Activated naive CD8-positive, alpha-beta T cell treated with anti-CD3 and anti-CD28 coated beads, Interleukin-2, amount 50 U/mL, for 24 hours (primary cell): Measurements from ENCODE around the gene BMP7.
"Not testable (repeated sequence)": the region's sequence is repeated elsewhere in the genome, so short reads cannot be mapped to it uniquely, and the experiment has no call there.

Source experiments
- ATAC-seq: fragments of 150-1000 bp; cut with Tn5 transposase; one replicate; pipeline ENCODE4 v1.10.0; 2021
- DNase-seq: peaks from one replicate; pipeline ENCODE4 v3.0.0; 2021
- H3K27ac Mint-ChIP-seq: one replicate; pipeline ENCODE4 v1.8.0; 2021; ENCODE audit warnings: mild to moderate bottlenecking, mixed read lengths
- H3K27me3 Mint-ChIP-seq: one replicate; pipeline ENCODE4 v1.8.0; 2021; ENCODE audit warnings: mixed read lengths
- H3K36me3 Mint-ChIP-seq: one replicate; pipeline ENCODE4 v1.8.0; 2021; ENCODE audit warnings: low read depth, mixed read lengths
- H3K4me1 Mint-ChIP-seq: one replicate; pipeline ENCODE4 v1.8.0; 2021; ENCODE audit warnings: mixed read lengths
- H3K4me3 Mint-ChIP-seq: one replicate; pipeline ENCODE4 v1.8.0; 2021; ENCODE audit warnings: mild to moderate bottlenecking, moderate library complexity, mixed read lengths
- H3K9me3 Mint-ChIP-seq: one replicate; pipeline ENCODE4 v1.8.0; 2021; ENCODE audit warnings: mixed read lengths

Gene BMP7

DNA sequence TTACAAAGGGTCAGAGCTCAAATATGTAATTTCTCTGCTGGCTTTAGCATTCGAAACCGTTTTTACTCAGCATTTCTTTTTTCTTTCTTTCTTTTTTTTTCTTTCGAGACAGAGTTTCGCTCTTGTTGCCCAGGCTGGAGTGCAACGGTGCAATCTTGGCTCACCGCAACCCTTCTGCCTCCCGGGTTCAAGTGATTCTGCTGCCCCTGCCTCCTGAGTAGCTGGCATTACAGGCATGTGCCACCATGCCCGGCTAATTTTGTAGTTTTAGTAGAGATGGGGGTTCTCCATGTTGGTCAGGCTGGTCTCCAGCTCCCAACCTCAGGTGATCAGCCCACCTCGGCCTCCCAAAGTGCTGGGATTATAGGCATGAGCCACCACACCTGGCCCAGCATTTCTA lies 108.7 kb downstream of the BMP7 start:
- H3K9me3 Mint-ChIP-seq, H3K4me1 Mint-ChIP-seq, H3K36me3 Mint-ChIP-seq, DNase-seq, H3K27ac Mint-ChIP-seq, H3K4me3 Mint-ChIP-seq, ATAC-seq, H3K27me3 Mint-ChIP-seq: not testable (repeated sequence)

DNA sequence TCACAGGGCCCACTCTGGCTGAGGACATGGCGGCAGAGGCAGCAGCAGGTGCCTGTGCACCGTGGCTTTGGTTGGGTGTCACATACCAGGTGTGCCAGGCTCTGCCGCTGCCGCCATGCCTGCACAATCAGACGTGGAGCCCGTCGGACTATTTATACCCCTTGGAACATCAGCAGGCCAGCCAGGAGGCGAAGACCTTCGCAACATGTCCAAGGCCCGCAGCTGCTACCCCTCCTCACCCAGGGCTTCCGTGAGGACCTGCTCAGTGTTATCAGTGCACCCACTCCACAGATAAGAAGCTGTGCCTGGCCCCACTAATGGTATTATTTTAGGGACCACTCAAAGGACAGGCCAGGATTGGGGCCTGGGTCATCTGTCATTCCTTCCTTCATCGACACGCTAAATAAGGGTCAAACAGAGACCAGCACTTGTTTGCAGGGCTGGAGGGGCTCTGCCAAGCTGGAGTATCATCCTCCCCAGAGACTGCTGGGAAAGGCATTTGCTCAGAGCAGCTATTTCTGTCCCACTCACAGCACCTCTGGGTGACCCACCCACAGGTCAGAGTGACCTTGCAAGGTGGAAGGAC lies 109.2 kb downstream of the BMP7 start:
- H3K27me3 Mint-ChIP-seq = peaks cover 2% of the 10 kb centered on the region
- H3K27ac Mint-ChIP-seq = no peak overlapping the region
- H3K4me3 Mint-ChIP-seq = no peak overlapping the region
- no peak for DNase-seq
- no peaks in the 10 kb centered on the region for H3K4me1 Mint-ChIP-seq
- no peaks in the 10 kb centered on the region for H3K36me3 Mint-ChIP-seq
- ATAC-seq = no peak
- H3K9me3 Mint-ChIP-seq = no peaks in the 10 kb centered on the region

DNA sequence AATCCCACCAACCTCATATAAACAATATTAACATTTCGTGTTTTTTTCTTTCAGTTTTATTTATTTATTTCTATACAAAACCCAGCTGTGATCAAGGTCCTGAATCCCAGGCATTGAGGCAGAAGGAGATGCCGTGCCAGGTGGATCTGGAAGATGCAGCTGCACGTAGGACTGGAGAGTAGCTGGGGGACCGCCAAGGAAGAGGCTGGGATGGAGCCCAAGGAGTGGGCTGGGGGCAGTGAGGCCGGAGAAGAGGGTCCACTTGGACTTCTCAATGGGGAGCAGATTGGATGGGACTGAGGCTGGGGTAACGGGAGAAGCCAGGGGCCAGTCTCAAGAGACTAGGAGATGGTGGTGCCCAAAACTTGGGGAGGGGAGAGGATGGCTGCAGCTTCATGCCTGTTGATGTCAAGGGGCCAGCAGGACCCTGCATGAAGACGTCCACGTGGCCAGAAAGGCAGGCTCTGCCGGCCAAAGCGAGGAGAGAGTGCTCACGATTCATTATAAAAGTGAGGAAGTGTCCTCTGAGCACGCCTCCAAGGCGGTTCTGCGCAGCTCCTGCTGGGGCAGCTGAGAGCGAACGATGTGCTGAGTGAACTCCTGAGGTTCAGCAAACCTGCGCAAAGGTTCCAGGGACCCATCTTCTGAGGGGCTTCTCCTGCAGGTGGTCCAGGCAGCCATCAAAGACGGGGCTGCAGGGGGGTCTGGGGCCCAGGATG lies 110.3 kb downstream of the BMP7 start:
- Mint-ChIP-seq H3K9me3 (no peaks in the 10 kb centered on the region), H3K36me3 (no peaks in the 10 kb centered on the region), H3K27ac (no peak overlapping the region), H3K4me1 (no peaks in the 10 kb centered on the region), H3K4me3 (no peak overlapping the region), H3K27me3 (peaks cover 4% of the 10 kb centered on the region)
- DNase-seq (no peak), ATAC-seq (no peak)

DNA sequence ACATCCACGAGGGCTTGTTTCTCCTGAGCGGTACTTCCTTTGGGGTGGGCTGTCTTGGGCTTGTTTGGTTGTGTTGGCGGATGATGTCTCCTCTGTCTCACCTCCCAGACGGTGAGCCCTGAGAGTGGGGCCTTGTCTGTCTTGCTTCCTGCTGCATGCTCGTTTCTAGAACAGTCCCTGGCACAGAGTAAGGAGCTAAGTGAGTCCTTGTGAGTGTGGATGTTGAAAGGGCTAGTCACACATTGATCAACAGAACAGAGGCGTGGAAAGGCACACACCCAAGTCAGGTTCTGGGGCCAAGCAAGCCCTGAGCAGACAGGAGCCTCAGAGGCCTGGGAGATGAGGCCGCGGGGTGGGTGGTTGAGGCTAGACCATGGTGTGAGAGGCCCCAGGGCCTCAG lies 111.0 kb downstream of the BMP7 start:
- no peak for DNase-seq
- no peak overlapping the region for H3K4me3 Mint-ChIP-seq
- H3K36me3 Mint-ChIP-seq = no peaks in the 10 kb centered on the region
- no peak for ATAC-seq
- no peak overlapping the region for H3K27ac Mint-ChIP-seq
- H3K9me3 Mint-ChIP-seq = no peaks in the 10 kb centered on the region
- H3K4me1 Mint-ChIP-seq = no peaks in the 10 kb centered on the region
- peaks cover 7% of the 10 kb centered on the region for H3K27me3 Mint-ChIP-seq

DNA sequence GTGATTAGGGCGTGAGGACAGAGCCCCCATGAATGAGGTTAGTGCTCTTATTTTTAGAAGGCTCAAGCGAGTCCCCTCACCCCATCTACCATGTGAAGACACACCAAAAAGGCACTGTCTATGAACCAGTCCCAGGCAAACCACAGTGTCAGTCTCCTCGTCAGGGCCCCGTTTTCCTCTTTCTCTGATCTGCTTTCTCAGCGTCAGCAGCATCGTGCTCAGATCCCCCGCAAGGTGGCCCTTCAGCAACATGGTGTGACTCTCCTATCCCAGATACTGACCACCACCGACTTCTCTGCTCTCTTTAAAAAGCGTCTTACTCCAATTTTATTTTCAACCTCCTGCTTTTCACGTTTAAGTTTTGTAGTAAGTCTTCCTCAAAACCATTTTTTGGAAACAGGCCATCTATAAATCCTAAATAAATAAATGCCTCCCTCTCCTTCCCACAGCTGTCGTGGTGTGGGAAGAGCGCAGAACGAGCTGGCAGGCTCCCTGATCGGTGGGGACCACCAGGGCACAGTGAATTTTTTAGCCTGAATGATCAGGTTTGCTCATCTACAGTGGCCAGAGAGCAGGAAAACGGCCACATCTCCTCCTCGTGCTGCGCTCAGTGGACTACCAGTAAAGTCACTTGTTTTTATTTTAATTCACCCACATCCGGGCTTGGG lies 113.1 kb downstream of the BMP7 start:
- no peaks in the 10 kb centered on the region for H3K4me1 Mint-ChIP-seq
- DNase-seq (no peak), ATAC-seq (no peak)
- H3K27me3 Mint-ChIP-seq = peaks cover 7% of the 10 kb centered on the region
- H3K27ac Mint-ChIP-seq = no peak overlapping the region
- H3K9me3 Mint-ChIP-seq = no peaks in the 10 kb centered on the region
- no peaks in the 10 kb centered on the region for H3K36me3 Mint-ChIP-seq
- no peak overlapping the region for H3K4me3 Mint-ChIP-seq

DNA sequence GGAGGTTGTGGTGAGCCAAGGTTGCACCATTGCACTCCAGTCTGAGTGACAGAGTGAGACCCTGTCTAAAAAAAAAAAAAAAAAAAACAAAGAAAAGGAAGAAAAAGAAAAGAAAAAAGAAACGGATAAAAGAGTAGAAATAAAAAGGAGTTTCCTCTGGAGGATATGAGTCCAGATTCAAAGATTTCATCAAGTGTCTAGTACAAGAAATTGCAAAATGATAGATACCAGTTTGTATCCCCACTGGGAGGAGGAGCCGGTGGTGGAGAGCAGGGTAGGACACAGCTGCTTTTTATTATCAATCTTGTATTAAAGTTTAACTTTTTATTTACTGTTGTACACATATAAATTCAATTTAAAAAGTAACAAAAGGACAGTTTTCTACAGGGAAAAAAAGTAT lies 113.9 kb downstream of the BMP7 start:
- H3K27me3 Mint-ChIP-seq = peaks cover 7% of the 10 kb centered on the region

DNA sequence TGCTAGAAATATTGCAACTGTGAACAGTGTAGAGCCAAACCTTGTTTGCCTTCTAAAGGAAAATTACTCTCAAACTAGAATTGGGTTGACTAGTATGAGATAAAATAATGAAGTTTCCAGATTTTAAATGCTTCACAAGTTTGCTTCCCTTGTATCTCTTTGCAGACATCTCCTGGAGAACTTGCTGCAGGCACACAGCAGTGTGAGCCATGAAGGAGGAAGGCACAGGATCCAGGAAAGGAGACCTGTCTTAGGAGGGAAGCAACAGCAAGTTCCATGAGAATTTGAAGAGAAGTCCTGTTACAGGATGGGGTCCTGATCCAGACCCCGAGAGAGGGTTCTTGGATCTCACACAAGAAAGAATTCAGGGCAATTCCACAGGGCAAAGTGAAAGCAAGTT lies 115.9 kb downstream of the BMP7 start:
- Mint-ChIP-seq H3K27me3 (peaks cover 6% of the 10 kb centered on the region), H3K4me1 (no peaks in the 10 kb centered on the region), H3K4me3 (no peak overlapping the region), H3K9me3 (peaks cover 3% of the 10 kb centered on the region), H3K27ac (no peak overlapping the region), H3K36me3 (no peaks in the 10 kb centered on the region)
- DNase-seq (no peak), ATAC-seq (no peak)

More for the DNA sequence above, 113.9 kb downstream of the BMP7 start:
- ATAC-seq (no peak), DNase-seq (no peak)
- Mint-ChIP-seq H3K27ac (no peak overlapping the region), H3K36me3 (no peaks in the 10 kb centered on the region), H3K4me1 (no peaks in the 10 kb centered on the region), H3K9me3 (no peaks in the 10 kb centered on the region), H3K4me3 (no peak overlapping the region)

DNA sequence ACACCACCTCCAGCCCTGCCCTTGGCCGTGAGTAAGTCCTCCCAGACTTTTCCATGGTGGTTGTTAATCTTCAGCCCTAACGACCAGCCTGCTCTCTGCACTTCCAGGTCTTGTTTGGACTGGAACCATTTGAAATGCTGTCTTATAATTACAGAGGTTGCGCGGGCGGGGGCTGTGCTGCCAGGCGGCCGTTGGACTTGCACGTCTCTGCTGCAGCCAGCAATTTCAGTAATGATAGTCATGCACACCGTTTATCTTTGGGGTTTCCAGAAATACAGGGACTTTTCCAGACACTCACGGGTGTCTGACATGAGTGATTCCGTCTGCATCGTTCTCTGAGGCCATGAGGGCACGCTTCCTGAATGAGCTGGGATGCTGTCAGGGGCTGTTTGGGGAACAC lies 118.2 kb downstream of the BMP7 start:
- Mint-ChIP-seq H3K4me1 (no peaks in the 10 kb centered on the region), H3K4me3 (no peak overlapping the region), H3K36me3 (no peaks in the 10 kb centered on the region), H3K9me3 (peaks cover 3% of the 10 kb centered on the region), H3K27me3 (peaks cover 6% of the 10 kb centered on the region), H3K27ac (no peak overlapping the region)
- DNase-seq = no peak
- no peak for ATAC-seq

DNA sequence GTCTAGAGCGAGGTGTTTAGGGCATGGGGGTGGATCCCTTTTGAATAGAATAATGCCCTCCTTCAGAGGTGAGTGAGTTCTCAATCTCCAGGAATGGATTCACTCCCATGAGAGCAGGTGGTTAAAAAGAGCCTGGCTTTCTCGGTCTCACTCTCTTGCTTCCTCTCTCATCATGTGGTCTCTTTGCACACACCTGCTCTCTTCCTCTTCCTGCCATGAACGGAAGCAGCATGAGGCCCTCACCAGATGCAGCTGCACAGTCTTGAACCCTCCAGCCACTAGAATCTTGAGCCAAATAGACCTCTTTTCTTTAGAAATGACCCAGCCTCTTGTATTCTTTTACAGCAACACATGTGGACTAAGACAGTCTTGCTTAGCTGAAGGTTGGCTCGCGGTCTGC lies 119.3 kb downstream of the BMP7 start:
- H3K4me1 Mint-ChIP-seq = no peaks in the 10 kb centered on the region
- peaks cover 3% of the 10 kb centered on the region for H3K9me3 Mint-ChIP-seq
- H3K36me3 Mint-ChIP-seq = no peaks in the 10 kb centered on the region
- H3K27ac Mint-ChIP-seq = no peak overlapping the region
- H3K27me3 Mint-ChIP-seq = peaks cover 6% of the 10 kb centered on the region
- H3K4me3 Mint-ChIP-seq = no peak overlapping the region
- ATAC-seq (no peak), DNase-seq (no peak)

DNA sequence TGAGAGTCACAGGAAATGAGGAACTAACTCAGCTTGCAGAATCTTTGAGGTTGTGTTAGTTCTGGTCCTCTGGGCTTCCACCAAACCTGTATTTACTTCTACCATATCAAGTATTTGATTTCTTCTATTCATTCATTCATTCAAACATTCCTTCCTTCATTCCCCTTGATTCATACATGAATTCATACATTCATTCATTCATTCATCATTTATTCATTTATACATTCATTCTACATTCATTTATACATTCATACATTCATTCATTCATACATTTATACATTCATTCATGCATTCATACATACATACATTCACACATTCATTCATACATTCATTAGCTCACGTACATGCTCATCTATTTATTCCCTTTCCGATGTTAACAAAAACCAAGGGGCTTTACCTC lies 120.3 kb downstream of the BMP7 start:
- H3K4me1 Mint-ChIP-seq = no peaks in the 10 kb centered on the region

DNA sequence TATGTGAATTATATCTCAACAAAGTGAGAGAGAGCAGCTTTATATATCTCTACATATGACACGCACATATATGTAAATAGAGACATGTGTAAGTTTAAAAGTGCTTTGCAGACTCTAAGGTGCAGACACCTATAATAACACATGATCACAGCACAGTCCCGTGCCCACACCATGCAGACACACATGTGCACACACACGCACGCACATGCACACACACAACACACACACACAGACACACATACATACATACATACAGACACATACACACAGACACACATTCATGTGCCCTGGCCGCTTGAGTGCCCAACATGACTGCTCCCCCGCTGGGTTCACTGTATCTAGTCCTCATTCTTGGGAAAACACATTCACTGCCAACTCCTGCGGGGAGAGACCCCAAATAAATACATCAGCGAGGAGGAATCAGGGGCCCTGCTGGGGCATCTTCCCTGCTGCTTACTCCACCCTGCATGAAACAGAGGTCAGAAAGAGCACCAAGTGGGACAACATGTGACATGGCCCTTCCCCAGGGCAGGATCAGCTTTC lies 121.3 kb downstream of the BMP7 start:
- Mint-ChIP-seq H3K4me3 (no peak overlapping the region), H3K27ac (no peak overlapping the region), H3K36me3 (no peaks in the 10 kb centered on the region), H3K27me3 (peaks cover 4% of the 10 kb centered on the region), H3K9me3 (peaks cover 3% of the 10 kb centered on the region), H3K4me1 (no peaks in the 10 kb centered on the region)
- DNase-seq (no peak), ATAC-seq (no peak)

More for the DNA sequence above, 120.3 kb downstream of the BMP7 start:
- H3K27ac Mint-ChIP-seq = no peak overlapping the region
- peaks cover 3% of the 10 kb centered on the region for H3K9me3 Mint-ChIP-seq
- no peak overlapping the region for H3K4me3 Mint-ChIP-seq
- no peaks in the 10 kb centered on the region for H3K36me3 Mint-ChIP-seq
- DNase-seq (no peak), ATAC-seq (no peak)
- peaks cover 5% of the 10 kb centered on the region for H3K27me3 Mint-ChIP-seq

DNA sequence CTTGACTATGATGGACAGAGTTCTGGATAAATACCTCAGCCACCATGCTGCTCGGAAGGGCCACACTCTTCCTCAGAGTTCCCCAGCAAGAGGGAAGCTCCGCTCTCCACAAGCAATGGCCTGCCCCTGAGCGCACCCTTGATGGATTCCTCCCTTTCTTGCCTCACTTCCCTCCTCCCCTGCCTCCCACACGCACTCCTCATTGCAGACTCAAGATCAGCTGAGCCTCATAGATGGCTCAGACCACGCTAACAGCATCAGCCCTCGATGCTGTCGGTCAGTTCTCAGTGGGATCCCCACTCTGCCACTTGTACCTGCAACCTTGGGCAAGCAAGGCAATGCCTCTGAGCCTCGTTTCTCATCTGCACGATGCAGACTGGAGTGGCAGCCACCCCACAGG lies 123.3 kb downstream of the BMP7 start:
- DNase-seq (no peak), ATAC-seq (no peak)
- peaks cover 4% of the 10 kb centered on the region for H3K27me3 Mint-ChIP-seq
- no peaks in the 10 kb centered on the region for H3K4me1 Mint-ChIP-seq
- H3K36me3 Mint-ChIP-seq = no peaks in the 10 kb centered on the region
- no peak overlapping the region for H3K27ac Mint-ChIP-seq
- H3K4me3 Mint-ChIP-seq = no peak overlapping the region
- H3K9me3 Mint-ChIP-seq = peaks cover 3% of the 10 kb centered on the region

DNA sequence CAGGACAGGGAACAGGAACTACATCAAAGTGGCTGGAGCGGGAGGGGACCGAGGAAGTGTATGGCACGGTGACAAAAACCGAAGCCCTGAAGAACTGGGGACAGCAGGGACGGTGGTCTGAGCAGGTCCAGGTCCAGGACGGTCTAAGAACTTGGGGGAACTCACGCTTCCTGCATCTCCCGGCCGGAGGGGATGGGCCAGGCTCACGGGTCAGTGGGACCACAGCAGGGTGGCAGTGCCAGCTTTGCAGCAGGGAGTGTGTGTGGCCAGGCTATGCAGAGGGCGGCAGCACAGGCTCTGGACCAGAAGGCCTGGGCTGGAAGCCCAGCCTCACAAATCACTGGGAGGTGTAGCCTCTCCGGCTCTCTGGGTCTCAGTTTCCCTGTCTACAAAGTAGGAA lies 123.8 kb downstream of the BMP7 start:
- no peak for ATAC-seq
- Mint-ChIP-seq H3K36me3 (no peaks in the 10 kb centered on the region), H3K4me1 (no peaks in the 10 kb centered on the region), H3K4me3 (no peak overlapping the region), H3K27ac (no peak overlapping the region), H3K9me3 (peaks cover 3% of the 10 kb centered on the region), H3K27me3 (peaks cover 4% of the 10 kb centered on the region)
- no peak for DNase-seq

DNA sequence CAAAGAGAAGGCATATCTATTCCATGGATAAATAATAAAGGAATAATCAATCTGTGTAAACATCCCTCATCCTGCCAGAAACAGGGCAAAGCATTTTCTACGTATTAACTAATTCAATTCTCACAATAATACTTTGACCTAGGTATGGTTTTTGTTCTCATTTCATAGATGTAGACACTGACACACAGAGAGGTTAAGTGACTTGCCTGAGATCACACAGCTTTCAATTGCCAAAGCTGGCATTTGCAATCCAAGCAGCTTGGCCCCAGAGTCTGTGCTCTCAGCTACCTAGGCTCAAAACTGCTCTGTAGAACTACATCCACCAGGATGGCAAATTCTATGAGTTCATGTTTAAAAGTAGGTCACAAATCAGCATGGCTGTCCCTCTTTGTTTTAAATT lies 124.9 kb downstream of the BMP7 start:
- ATAC-seq = no peak
- H3K9me3 Mint-ChIP-seq = peaks cover 3% of the 10 kb centered on the region
- no peak for DNase-seq
- H3K36me3 Mint-ChIP-seq = no peaks in the 10 kb centered on the region
- no peaks in the 10 kb centered on the region for H3K4me1 Mint-ChIP-seq
- no peak overlapping the region for H3K27ac Mint-ChIP-seq
- no peak overlapping the region for H3K4me3 Mint-ChIP-seq
- H3K27me3 Mint-ChIP-seq = peaks cover 4% of the 10 kb centered on the region

DNA sequence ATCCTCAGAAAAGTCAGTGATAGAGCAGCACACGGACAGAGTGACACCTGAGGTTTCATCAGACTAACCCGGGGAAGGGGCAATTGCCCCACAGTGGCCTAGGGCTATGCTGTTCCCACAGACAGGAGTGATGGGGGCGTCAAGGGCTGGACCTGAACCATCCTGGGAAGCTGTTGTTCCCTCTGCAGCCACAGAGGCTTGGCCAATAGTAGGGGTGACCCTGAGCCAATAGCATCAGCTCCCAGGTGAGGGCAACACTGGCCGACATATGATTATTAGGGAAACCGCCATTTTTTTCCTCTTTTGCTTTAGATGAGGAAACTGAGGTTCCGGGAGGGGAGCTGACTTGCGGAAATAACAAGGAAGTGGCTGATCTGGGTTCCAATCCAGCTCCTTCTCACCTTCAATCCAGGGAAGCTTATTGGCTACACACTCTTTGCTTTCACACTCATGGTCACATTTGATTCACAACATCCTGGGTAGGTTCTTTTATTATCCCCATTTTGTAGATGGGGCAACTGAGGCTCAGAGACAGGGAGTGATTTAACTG lies 126.0 kb downstream of the BMP7 start:
- DNase-seq (no peak), ATAC-seq (no peak)
- Mint-ChIP-seq H3K27ac (no peak overlapping the region), H3K4me3 (no peak overlapping the region), H3K27me3 (peaks cover 2% of the 10 kb centered on the region), H3K9me3 (no peaks in the 10 kb centered on the region), H3K36me3 (no peaks in the 10 kb centered on the region), H3K4me1 (no peaks in the 10 kb centered on the region)
